Calu3 (cell line): ENCODE results near the gene MOSPD2. TPM values are rescaled to one million over a fixed set of nuclear protein-coding genes. Genes with fewer than 3 reads are reported as not detected.
A peak's percentile ranks its signal among the peaks of the same experiment; 100 is the strongest.

Experiments
- BruUV-seq: library from RNA; stranded (reverse); fragments of 400-500 nt; replicated peaks from 2 replicates; lab custom pipeline; 2021; lab: Mats Ljungman, UMichigan
- CTCF ChIA-PET: fragments of 300-600 bp; sonication (Branson Sonifier 250); formaldehyde crosslinking; loops from one replicate; lab custom pipeline; 2022; ENCODE audit warnings: antibody characterized with exemption; lab: Charles Lee
- DNase-seq: peaks from one replicate; pipeline ENCODE4 v3.0.0; 2022
- H3K27ac Mint-ChIP-seq: one replicate; pipeline ENCODE4 v1.8.0; 2022; ENCODE audit warnings: mixed read lengths; ENCODE audit not compliant: unreplicated experiment
- H3K27me3 Mint-ChIP-seq: one replicate; pipeline ENCODE4 v1.8.0; 2022; ENCODE audit warnings: mixed read lengths; ENCODE audit not compliant: unreplicated experiment
- H3K36me3 Mint-ChIP-seq: one replicate; pipeline ENCODE4 v1.8.0; 2022; ENCODE audit warnings: mild to moderate bottlenecking, moderate library complexity, mixed read lengths; ENCODE audit not compliant: insufficient read depth, unreplicated experiment
- H3K4me1 Mint-ChIP-seq: one replicate; pipeline ENCODE4 v1.8.0; 2022; ENCODE audit warnings: mild to moderate bottlenecking, low read depth, mixed read lengths; ENCODE audit not compliant: unreplicated experiment
- H3K4me3 Mint-ChIP-seq: one replicate; pipeline ENCODE4 v1.8.0; 2022; ENCODE audit warnings: mild to moderate bottlenecking, low read depth, moderate library complexity, mixed read lengths; ENCODE audit not compliant: unreplicated experiment
- H3K9me3 Mint-ChIP-seq: one replicate; pipeline ENCODE4 v1.8.0; 2022; ENCODE audit warnings: low read depth, mixed read lengths; ENCODE audit not compliant: unreplicated experiment
- intact Hi-C: fragments of 100-400 bp; cut with micrococcal nuclease; formaldehyde crosslinking; loops from one replicate; pipeline ENCODE4 v1.10.0; 2022; ENCODE audit not compliant: unreplicated experiment
- total RNA-seq: library from RNA; stranded (reverse); gene quantifications from 2 replicates; pipeline ENCODE4 v1.2.3, GENCODE V29; 2022
- TF ChIP-seq, protein P1 (sequence below): fragments of 200-600 bp; IDR thresholded peaks from one replicate; pipeline ENCODE4 v1.8.0; 2022; ENCODE audit warnings: antibody characterized with exemption; ENCODE audit not compliant: unreplicated experiment

MOSPD2 gene
- total RNA-seq, 1 experiment from 2014 or later: 20.4 TPM

DNA sequence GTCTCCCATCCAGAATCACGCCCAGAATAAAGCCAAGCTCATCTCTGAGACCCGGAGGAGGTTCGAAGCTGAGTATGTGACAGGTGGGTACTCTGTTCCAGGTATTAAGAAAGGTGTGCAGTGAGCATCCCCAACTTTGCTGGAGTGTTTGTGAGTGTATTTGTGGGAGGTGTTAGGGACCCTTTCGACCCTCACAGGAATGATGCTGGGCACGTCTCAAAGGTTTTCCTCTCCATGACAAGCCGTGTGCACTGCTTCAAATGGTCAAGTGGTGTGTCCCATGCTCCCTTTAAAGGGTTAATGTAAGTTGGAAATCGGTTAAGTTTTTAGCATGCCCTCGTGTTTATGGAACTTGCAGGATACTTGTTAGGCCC is 442 bp downstream of the MOSPD2 start:
- DNase-seq: no peak
- intact Hi-C loops: no loop called here
- Mint-ChIP-seq H3K27ac (peak overlapping the region; percentile 69), H3K36me3 (peaks cover 14% of the 10 kb centered on the region), H3K4me1 (peaks cover 17% of the 10 kb centered on the region), H3K4me3 (peak overlapping the region; percentile 90), H3K9me3 (no peaks in the 10 kb centered on the region), H3K27me3 (no peaks in the 10 kb centered on the region)
- CTCF ChIA-PET: no interaction called here
- BruUV-seq: TSS peak; percentile 45
- TF ChIP-seq, protein P1, sequence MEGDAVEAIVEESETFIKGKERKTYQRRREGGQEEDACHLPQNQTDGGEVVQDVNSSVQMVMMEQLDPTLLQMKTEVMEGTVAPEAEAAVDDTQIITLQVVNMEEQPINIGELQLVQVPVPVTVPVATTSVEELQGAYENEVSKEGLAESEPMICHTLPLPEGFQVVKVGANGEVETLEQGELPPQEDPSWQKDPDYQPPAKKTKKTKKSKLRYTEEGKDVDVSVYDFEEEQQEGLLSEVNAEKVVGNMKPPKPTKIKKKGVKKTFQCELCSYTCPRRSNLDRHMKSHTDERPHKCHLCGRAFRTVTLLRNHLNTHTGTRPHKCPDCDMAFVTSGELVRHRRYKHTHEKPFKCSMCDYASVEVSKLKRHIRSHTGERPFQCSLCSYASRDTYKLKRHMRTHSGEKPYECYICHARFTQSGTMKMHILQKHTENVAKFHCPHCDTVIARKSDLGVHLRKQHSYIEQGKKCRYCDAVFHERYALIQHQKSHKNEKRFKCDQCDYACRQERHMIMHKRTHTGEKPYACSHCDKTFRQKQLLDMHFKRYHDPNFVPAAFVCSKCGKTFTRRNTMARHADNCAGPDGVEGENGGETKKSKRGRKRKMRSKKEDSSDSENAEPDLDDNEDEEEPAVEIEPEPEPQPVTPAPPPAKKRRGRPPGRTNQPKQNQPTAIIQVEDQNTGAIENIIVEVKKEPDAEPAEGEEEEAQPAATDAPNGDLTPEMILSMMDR: no peak

GRCh38 chrX:14875624-14876023 is 2.4 kb downstream of the MOSPD2 start:
- H3K4me1 Mint-ChIP-seq: peaks cover 17% of the 10 kb centered on the region
- BruUV-seq: no TSS peak
- H3K36me3 Mint-ChIP-seq: peaks cover 14% of the 10 kb centered on the region
- TF ChIP-seq, protein P1: no peak
- H3K27ac Mint-ChIP-seq: peak overlapping the region; percentile 45
- no peaks in the 10 kb centered on the region for H3K27me3 Mint-ChIP-seq
- intact Hi-C loops: no loop called here
- H3K4me3 Mint-ChIP-seq: no peak overlapping the region
- CTCF ChIA-PET: no interaction called here
- no peak for DNase-seq
- H3K9me3 Mint-ChIP-seq: no peaks in the 10 kb centered on the region

DNA sequence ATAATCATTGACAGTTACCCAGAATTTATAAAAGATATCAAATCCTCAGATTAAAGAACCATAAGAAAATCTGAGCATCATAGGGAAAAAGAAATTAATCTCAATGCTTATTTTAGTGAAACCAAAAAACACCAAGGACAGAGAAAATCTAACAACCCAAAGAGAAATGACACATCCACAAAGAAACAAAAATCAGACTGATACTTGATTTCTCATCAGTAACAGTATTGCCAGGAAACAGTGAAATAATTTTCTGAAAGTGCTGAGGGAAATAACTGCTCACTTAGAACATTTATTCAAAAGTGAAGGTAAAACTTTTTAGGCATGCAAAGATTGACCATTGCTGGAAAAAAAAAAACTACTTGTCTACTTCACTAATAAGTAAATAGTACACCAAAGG is 10.6 kb downstream of the MOSPD2 start:
- BruUV-seq: no TSS peak
- Mint-ChIP-seq H3K9me3 (no peaks in the 10 kb centered on the region), H3K4me3 (no peak overlapping the region), H3K36me3 (peaks cover 6% of the 10 kb centered on the region), H3K27me3 (no peaks in the 10 kb centered on the region), H3K27ac (no peak overlapping the region), H3K4me1 (no peaks in the 10 kb centered on the region)
- CTCF ChIA-PET: no interaction called here
- intact Hi-C loops: no loop called here
- DNase-seq: no peak
- TF ChIP-seq, protein P1: no peak

DNA sequence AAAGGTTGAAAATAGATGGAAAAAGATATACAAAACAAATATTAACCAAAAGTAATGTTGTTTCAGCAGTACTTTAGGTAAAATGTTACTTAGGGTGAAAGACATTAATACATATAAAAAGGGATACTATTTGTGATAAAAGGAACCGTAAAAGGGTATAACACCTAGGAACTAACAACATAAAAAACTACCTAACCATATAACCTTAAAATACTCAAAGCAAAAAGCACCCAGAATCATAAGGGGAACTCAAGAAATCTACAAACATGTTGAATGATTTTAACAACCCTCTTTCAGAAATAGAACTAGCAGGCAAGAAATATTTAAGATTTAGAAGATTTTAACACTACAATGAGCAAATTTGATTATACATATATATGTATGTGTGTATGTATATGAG is 11.5 kb downstream of the MOSPD2 start:
- intact Hi-C loops: no loop called here
- no peak for DNase-seq
- no peaks in the 10 kb centered on the region for H3K9me3 Mint-ChIP-seq
- H3K27ac Mint-ChIP-seq: no peak overlapping the region
- CTCF ChIA-PET: no interaction called here
- TF ChIP-seq, protein P1: no peak
- peaks cover 6% of the 10 kb centered on the region for H3K36me3 Mint-ChIP-seq
- no peaks in the 10 kb centered on the region for H3K27me3 Mint-ChIP-seq
- BruUV-seq: no TSS peak
- no peaks in the 10 kb centered on the region for H3K4me1 Mint-ChIP-seq
- no peak overlapping the region for H3K4me3 Mint-ChIP-seq
